Measurements from ENCODE around the gene IL17A. TPM values are rescaled to one million over a fixed set of nuclear protein-coding genes. Genes with fewer than 3 reads are reported as not detected.

IL17A gene
- total RNA-seq, 3 donors from 2014 or later: not detected

DNA sequence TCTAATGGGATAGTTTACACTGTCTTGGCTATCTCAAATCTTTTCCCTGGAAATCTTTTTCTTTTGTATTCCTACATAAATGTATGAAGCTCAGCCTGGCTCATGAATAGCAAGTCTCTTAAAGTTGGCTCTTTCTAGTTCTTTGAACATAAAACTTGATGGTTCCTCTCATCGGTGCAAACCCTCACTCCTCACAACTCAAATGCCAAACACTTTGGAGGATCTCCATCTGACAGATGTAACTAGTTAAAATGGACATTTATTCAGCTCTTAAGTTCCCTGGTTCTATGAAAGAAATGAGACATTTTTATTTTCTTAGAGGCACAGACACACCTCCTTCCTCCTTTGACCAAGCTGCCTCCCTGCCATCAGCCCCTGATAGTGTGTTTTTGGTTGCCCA is 43.6 kb upstream of the IL17A start:
- no peaks in the 10 kb centered on the region for H3K27me3 ChIP-seq
- DNase-seq (ENCODE audit: low spot score in 2 of 2): no peak
- no peaks in the 10 kb centered on the region for H3K9me3 ChIP-seq
- no peaks in the 10 kb centered on the region for H3K36me3 ChIP-seq
- TF ChIP-seq POLR2AphosphoS5 (IDR thresholded peaks at IDR 0.05) (no peak), POLR2A (IDR thresholded peaks at IDR 0.05) (no peak)
- TF ChIP-seq, protein P1, sequence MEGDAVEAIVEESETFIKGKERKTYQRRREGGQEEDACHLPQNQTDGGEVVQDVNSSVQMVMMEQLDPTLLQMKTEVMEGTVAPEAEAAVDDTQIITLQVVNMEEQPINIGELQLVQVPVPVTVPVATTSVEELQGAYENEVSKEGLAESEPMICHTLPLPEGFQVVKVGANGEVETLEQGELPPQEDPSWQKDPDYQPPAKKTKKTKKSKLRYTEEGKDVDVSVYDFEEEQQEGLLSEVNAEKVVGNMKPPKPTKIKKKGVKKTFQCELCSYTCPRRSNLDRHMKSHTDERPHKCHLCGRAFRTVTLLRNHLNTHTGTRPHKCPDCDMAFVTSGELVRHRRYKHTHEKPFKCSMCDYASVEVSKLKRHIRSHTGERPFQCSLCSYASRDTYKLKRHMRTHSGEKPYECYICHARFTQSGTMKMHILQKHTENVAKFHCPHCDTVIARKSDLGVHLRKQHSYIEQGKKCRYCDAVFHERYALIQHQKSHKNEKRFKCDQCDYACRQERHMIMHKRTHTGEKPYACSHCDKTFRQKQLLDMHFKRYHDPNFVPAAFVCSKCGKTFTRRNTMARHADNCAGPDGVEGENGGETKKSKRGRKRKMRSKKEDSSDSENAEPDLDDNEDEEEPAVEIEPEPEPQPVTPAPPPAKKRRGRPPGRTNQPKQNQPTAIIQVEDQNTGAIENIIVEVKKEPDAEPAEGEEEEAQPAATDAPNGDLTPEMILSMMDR (IDR thresholded peaks at IDR 0.05): no peak
- no peak overlapping the region for H3K4me3 ChIP-seq
- intact Hi-C loops (cut with DNase I; ENCODE audit: low total_unique reads): no loop called here
- no peaks in the 10 kb centered on the region for H3K4me1 ChIP-seq
- H3K27ac ChIP-seq: no peak overlapping the region

DNA sequence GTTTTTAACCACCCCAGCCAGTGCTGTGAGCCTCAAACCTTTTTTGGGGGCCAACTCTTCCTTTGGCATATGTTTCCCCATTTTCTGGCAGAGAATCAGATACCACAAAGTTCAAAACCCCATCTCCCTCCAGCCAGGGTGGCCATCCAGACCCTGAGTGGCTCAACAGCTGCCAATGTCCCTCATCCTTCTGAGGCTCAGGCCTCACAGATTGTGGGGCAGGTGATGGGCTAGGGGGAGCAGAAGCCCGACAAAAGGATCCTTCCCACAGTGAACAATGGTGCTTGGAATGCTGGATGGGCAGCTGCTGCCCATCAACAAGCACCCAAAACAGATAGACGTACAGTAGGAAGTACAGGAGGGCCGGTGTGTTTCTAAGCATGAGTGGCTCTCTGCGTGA is 42.6 kb upstream of the IL17A start:
- no peaks in the 10 kb centered on the region for H3K4me1 ChIP-seq
- H3K9me3 ChIP-seq: no peaks in the 10 kb centered on the region
- H3K27ac ChIP-seq: no peak overlapping the region
- no peak overlapping the region for H3K4me3 ChIP-seq
- intact Hi-C loops (cut with DNase I; ENCODE audit: low total_unique reads): no loop called here
- no peaks in the 10 kb centered on the region for H3K27me3 ChIP-seq
- no peak for DNase-seq (ENCODE audit: low spot score in 2 of 2)
- TF ChIP-seq POLR2AphosphoS5 (IDR thresholded peaks at IDR 0.05) (no peak), POLR2A (IDR thresholded peaks at IDR 0.05) (no peak)
- TF ChIP-seq, protein P1 (IDR thresholded peaks at IDR 0.05): no peak
- no peaks in the 10 kb centered on the region for H3K36me3 ChIP-seq

DNA sequence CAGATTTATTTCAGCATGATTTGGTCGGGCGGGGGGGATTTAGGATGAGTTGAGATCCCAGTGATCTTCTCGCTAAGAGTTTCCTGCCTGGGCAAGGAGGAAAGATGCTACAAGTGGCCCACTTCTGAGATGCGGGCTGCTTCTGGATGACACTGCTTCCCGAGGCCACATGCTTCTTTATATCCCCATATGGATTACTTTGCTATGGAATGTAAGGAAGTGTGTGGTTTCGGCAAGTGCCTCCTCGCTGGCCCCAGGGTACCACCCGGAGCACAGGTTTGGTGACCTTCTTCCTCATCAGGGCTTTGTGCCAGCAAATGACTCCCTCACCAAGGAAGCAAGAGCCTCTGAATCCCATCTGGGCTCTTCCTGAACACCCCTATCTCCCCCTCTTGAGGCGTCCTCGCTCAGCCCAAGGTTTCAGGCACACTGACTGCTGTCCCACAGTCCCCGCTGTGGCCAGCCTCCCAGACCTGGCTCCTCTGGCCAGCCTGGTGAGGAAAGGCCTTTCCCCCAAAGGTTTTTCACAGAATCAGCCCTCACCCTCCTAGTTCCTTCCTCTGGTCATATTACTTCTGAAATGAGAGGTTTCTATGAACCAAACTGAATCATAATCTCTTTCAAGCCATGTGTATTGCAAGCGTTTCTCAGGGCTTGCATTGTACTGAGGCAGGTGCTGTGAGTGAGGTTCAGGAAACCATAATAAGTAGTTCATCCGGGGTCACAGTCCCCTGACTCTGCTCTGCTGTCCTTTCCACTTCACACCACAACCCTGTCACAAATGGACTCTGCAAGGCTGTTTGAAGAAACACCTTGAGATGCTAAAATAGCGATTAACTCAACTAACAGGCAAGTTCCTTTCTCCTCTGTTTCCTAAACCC is 41.7 kb upstream of the IL17A start:
- no peaks in the 10 kb centered on the region for H3K4me1 ChIP-seq
- no peaks in the 10 kb centered on the region for H3K36me3 ChIP-seq
- H3K4me3 ChIP-seq: no peak overlapping the region
- DNase-seq (ENCODE audit: low spot score in 2 of 2): no peak
- intact Hi-C loops (cut with DNase I; ENCODE audit: low total_unique reads): no loop called here
- H3K27ac ChIP-seq: no peak overlapping the region
- no peaks in the 10 kb centered on the region for H3K9me3 ChIP-seq
- H3K27me3 ChIP-seq: no peaks in the 10 kb centered on the region
- TF ChIP-seq POLR2A (IDR thresholded peaks at IDR 0.05) (no peak), POLR2AphosphoS5 (IDR thresholded peaks at IDR 0.05) (no peak)
- TF ChIP-seq, protein P1 (IDR thresholded peaks at IDR 0.05): no peak

DNA sequence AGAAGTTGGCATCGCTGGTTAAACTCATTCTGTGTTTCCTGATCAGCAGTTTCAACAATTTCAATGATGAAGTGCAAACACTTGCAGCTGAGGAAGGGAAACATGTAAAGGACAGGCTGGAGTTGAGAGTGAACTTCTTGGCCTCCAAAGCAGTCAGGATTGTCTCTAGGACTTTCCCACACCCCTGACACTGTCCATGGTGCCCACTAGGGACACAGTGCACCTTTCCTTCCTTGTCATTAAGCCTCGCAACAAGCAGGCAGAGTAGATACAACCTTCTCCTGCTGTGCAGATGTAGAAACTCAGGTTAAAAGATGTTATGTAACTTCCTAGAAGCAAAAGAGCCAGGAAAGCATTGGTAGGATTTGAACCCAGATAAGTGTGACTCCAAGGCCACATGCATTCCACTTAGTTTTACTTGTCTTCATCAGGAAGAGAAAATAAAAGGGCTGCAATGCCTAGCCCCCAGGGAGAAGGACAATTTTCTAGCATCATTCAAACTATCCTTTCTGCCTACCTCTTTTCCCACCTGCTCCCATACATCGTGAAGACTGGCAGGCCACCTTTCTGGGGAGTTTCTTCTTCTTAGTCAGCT is 39.2 kb upstream of the IL17A start:
- Histone ChIP-seq H3K9me3 (no peaks in the 10 kb centered on the region), H3K4me3 (no peak overlapping the region), H3K4me1 (no peaks in the 10 kb centered on the region), H3K36me3 (no peaks in the 10 kb centered on the region), H3K27me3 (no peaks in the 10 kb centered on the region), H3K27ac (no peak overlapping the region)
- no peak for DNase-seq (ENCODE audit: low spot score in 2 of 2)
- no peak for TF ChIP-seq POLR2AphosphoS5 (IDR thresholded peaks at IDR 0.05)
- TF ChIP-seq, protein P1 (IDR thresholded peaks at IDR 0.05): no peak
- TF ChIP-seq POLR2A (IDR thresholded peaks at IDR 0.05): no peak
- intact Hi-C loops (cut with DNase I; ENCODE audit: low total_unique reads): no loop called here

DNA sequence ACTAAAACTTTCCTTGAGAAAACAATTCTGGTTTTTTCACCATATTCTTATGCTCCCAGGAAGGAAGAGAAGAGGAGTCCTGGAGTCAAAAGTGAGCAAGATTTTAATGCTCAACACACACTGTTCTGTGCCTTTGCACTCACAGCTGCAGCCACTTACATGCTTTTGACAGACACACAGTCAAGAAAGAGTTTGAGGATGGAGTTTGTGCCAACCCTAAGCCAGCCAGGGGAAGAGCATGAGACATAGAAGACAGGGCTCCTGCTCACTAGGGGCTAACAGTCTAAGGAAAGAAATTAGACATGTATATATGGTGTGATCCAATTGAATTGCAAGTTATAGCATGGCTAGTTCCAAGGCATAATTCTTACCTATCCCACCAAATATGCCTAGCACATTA is 37.1 kb upstream of the IL17A start:
- Histone ChIP-seq H3K27ac (no peak overlapping the region), H3K4me3 (no peak overlapping the region), H3K36me3 (no peaks in the 10 kb centered on the region), H3K9me3 (no peaks in the 10 kb centered on the region), H3K4me1 (no peaks in the 10 kb centered on the region), H3K27me3 (no peaks in the 10 kb centered on the region)
- no peak for DNase-seq (ENCODE audit: low spot score in 2 of 2)
- TF ChIP-seq POLR2A (IDR thresholded peaks at IDR 0.05): no peak
- TF ChIP-seq, protein P1 (IDR thresholded peaks at IDR 0.05): no peak
- TF ChIP-seq POLR2AphosphoS5 (IDR thresholded peaks at IDR 0.05): no peak
- intact Hi-C loops (cut with DNase I; ENCODE audit: low total_unique reads): no loop called here

Measured in breast epithelium (tissue), 4 donors.